GM13976 (cell line): ENCODE measurements around the gene EYS.
"Not testable (repeated sequence)": the region's sequence is repeated elsewhere in the genome, so short reads cannot be mapped to it uniquely, and the experiment has no call there.

Source experiments
- DNase-seq: peaks from one replicate; pipeline ENCODE4 v3.0.0; 2012; ENCODE audit warnings: low spot score
- in situ Hi-C: fragments of 300-500 bp; cut with MboI; formaldehyde crosslinking; loops from one replicate; pipeline ENCODE4 v1.12.0; 2022; ENCODE audit warnings: low sequenced_read_pairs, mixed read lengths, inconsistent platforms; ENCODE audit not compliant: unreplicated experiment
- TF ChIP-seq, protein P1 (sequence below): IDR thresholded peaks from 2 replicates; pipeline ENCODE4 v1.5.1; 2012; ENCODE audit warnings: borderline replicate concordance, mild to moderate bottlenecking; ENCODE audit not compliant: insufficient read depth; ENCODE audit errors: extremely low read depth, missing control alignments, control extremely low read depth

Gene EYS

DNA sequence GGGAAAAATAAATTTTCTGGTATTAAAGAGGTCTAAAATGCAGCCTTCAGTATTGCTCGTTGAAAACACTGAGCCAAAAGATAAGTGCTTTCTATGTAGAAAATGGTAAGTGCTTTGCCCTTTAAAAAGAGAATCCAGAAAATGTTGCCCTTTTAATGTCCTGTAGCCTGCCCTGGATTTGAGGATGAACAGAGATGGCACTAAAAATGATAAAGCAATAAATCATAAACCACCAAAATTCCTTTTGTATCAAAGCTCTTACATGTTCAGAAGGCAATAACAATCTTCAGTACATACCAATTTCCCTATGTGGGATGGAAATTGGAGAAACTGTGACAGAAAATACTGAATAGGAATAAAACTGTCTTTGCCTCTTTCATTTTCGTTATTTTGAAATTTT is 1665.7 kb downstream of the EYS start:
- in situ Hi-C loops: no loop called here

DNA sequence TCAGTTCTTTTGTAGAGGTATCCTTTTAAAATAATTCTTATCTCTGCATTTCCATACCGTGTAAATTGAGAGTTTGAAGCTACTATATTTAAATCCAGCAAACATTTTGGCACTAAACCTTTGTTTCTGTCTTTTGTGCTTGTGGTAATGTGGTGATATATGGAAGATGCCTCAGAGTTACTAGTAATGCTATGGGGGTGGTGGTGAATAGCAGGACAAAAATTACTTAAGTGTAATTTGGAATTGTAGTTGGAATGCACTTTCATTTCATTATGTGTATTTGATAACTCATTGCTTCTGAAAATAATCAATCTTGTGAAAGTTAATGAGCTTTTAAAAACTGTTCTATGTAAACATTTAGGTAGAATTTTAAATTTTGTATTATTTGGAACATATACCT is 1666.9 kb downstream of the EYS start:
- in situ Hi-C loops: no loop called here
- no peak for DNase-seq
- TF ChIP-seq, protein P1, sequence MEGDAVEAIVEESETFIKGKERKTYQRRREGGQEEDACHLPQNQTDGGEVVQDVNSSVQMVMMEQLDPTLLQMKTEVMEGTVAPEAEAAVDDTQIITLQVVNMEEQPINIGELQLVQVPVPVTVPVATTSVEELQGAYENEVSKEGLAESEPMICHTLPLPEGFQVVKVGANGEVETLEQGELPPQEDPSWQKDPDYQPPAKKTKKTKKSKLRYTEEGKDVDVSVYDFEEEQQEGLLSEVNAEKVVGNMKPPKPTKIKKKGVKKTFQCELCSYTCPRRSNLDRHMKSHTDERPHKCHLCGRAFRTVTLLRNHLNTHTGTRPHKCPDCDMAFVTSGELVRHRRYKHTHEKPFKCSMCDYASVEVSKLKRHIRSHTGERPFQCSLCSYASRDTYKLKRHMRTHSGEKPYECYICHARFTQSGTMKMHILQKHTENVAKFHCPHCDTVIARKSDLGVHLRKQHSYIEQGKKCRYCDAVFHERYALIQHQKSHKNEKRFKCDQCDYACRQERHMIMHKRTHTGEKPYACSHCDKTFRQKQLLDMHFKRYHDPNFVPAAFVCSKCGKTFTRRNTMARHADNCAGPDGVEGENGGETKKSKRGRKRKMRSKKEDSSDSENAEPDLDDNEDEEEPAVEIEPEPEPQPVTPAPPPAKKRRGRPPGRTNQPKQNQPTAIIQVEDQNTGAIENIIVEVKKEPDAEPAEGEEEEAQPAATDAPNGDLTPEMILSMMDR: no peak

More for the DNA sequence above, 1665.7 kb downstream of the EYS start:
- TF ChIP-seq, protein P1: no peak
- DNase-seq: no peak

DNA sequence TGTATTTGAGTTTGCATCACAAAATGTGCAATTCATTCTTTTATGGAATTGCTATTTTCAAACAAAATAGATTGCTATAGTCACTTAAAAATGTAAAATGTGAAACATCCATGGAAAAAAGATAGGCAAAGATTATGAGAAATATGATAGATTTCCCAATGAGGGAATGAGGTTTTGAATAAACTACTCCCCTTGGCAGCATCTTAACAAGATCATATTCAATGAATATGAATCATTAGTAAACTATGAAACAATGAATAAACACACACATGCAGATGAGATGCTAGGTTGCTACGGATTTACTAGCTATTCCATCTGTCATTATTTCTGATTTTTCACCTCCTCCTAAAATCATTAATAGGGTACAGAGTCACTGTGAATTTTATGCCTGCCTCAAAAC is 1669.6 kb downstream of the EYS start:
- TF ChIP-seq, protein P1: no peak
- no peak for DNase-seq
- in situ Hi-C loops: no loop called here

DNA sequence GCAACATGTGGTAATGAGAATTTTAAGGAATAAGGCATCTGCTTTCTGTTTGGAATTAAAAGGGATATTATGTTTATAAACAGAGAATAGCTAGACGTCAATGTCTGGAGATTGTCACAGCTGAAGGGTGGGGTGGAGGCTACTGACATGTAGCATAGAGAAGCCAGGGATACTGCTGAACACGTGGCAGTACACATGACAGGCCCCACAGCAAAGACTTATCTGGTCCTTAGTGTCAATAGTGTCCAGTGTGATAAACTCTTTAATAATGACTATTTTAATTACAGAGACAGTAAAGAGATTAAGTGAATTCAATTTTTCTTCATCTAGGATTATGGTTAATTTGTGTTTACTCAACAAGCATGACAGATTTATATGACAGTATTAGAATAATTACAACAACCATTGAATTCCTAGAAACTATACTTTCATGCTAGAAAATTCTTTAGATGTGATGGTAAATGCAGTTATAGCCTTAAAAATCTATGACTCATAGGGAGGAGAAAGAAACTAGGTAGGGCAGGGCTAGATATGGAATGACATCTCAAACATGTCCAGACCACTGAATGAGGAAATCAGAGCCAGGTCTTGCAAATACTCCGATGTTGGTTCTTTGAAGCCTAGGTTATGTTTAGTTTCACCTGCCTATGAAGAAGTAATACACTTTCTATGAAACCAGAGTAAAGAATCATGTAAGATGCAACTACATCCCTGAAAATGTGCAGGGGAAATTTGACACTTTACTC is 1671.9 kb downstream of the EYS start:
- in situ Hi-C loops: no loop called here
- DNase-seq: no peak
- TF ChIP-seq, protein P1: no peak

DNA sequence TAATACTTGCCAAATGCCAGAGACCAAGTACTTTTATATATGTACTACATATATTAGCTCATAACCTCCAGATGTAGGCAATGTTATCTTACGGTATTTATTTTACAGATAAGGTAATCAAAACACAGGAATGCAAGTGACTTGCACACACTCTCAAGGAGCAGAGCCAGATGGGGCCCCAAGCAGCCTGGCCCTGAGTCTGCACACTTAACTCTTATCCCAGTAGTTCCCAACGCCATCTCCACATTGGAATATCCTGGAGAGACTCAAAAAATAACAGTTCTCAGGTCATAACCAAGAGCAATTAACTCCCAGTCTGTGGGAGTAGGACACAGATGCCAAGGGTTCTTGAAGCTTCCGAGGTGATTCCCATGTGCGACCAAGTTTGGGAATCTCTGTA is 1672.7 kb downstream of the EYS start:
- in situ Hi-C loops: no loop called here
- TF ChIP-seq, protein P1: no peak

DNA sequence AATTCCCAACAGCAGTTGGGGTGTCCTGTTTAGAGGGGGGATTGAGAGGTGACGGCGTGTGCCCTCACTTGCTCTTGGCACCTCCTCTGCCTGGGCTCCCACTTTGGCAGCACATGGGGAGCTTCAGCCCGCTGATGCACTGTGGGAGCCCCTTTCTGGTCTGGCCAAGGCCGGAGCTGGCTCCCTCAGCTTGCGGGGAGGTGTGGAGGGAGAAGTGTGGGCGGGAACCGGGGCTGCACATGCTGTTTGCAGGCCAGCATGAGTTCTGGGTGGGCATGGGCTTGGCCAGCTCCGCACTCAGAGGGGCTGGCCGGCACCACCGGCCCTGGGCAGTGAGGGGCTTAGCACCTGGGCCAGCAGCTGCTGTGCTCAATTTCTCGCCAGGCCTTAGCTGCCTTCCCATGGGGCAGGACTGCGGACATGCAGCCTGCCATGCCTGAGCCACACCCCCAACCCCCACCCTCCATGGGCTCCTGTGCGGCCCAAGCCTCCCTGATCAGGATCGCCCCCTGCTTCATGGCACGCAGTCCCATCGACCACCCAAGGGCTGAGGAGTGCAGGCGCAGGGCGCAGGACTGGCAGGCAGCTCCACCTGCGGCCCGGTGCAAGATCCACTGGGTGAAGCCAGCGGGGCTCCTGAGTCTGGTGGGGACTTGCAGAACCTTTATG is 1675.9 kb downstream of the EYS start:
- in situ Hi-C loops, DNase-seq: not testable (repeated sequence)

More for the DNA sequence above, 1672.7 kb downstream of the EYS start:
- DNase-seq: no peak

DNA sequence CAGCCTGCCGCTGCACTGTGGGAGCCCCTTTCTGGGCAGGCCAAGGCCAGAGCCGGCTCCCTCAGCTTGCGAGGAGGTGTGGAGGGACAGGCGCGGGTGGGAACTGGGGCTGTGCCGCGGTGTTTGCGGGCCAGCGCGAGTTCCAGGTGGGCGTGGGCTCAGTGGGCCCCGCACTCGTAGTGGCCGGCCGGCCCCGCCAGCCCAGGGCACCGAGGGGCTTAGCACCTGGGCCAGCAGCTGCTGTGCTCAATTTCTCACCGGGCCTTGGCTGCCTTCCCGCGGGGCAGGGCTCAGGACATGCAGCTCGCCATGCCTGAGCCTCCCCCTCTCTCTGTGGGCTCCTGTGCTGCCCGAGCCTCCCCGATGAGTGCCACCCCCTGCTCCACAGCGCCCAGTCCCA is 1683.3 kb downstream of the EYS start:
- DNase-seq: no peak
- in situ Hi-C loops: no loop called here
- TF ChIP-seq, protein P1: no peak
